ENCODE measurements around the gene GALNTL6. TPM values are rescaled to one million over a fixed set of nuclear protein-coding genes. Genes with fewer than 3 reads are reported as not detected.
"Not testable (repeated sequence)": the region's sequence is repeated elsewhere in the genome, so short reads cannot be mapped to it uniquely, and the experiment has no call there.

Gene GALNTL6
- total RNA-seq, 4 donors from 2014 or later, result 0.26 to 4.0 (median 1.5) TPM; not detected in 1

- Histone ChIP-seq H3K27me3 (no peaks in the 10 kb centered on the region), H3K9me3 (no peaks in the 10 kb centered on the region), H3K36me3 (no peaks in the 10 kb centered on the region), H3K4me3 (no peak overlapping the region), H3K4me1 (peaks cover 13% of the 10 kb centered on the region), H3K27ac (no peak overlapping the region)
- WGBS, result 80% methylated on average over 1 of the region's 1 CpG
- no peak for DNase-seq (ENCODE audit: low spot score in 2 of 2)
- TF ChIP-seq CTCF (IDR thresholded peaks at IDR 0.05) (no peak), POLR2AphosphoS5 (IDR thresholded peaks at IDR 0.05) (no peak), POLR2A (IDR thresholded peaks at IDR 0.05) (no peak), EP300 (IDR thresholded peaks at IDR 0.05) (no peak)
These were observed 1228.3 kb downstream of the GALNTL6 start for GRCh38 chr4:173041482-173041881.

- H3K4me1 ChIP-seq, result peaks cover 13% of the 10 kb centered on the region
- not testable (repeated sequence) for H3K27me3 ChIP-seq; H3K9me3 ChIP-seq; DNase-seq (ENCODE audit: low spot score in 2 of 2); H3K36me3 ChIP-seq; H3K4me3 ChIP-seq; H3K27ac ChIP-seq
- 79% methylated on average over 1 of the region's 1 CpG for WGBS
These were observed 1228.9 kb downstream of the GALNTL6 start for GRCh38 chr4:173042139-173042538.

GRCh38 chr4:173044340-173044739 lies 1231.1 kb downstream of the GALNTL6 start:
- WGBS, result 95% methylated on average over 1 of the region's 1 CpG
- Histone ChIP-seq H3K27ac (no peak overlapping the region), H3K27me3 (no peaks in the 10 kb centered on the region), H3K4me3 (no peak overlapping the region), H3K9me3 (no peaks in the 10 kb centered on the region), H3K4me1 (peaks cover 10% of the 10 kb centered on the region), H3K36me3 (no peaks in the 10 kb centered on the region)
- no peak for DNase-seq (ENCODE audit: low spot score in 2 of 2)
- no peak for TF ChIP-seq CTCF (IDR thresholded peaks at IDR 0.05)
- TF ChIP-seq EP300 (IDR thresholded peaks at IDR 0.05), result no peak
- TF ChIP-seq POLR2A (IDR thresholded peaks at IDR 0.05), result no peak
- TF ChIP-seq POLR2AphosphoS5 (IDR thresholded peaks at IDR 0.05), result no peak

- no peaks in the 10 kb centered on the region for H3K27me3 ChIP-seq
- no peak for TF ChIP-seq CTCF (IDR thresholded peaks at IDR 0.05)
- no peak for TF ChIP-seq EP300 (IDR thresholded peaks at IDR 0.05)
- TF ChIP-seq POLR2AphosphoS5 (IDR thresholded peaks at IDR 0.05), result no peak
- no peak for TF ChIP-seq POLR2A (IDR thresholded peaks at IDR 0.05)
- H3K4me1 ChIP-seq, result no peaks in the 10 kb centered on the region
- DNase-seq (ENCODE audit: low spot score in 2 of 2), result no peak
- H3K36me3 ChIP-seq, result no peaks in the 10 kb centered on the region
- no peak overlapping the region for H3K27ac ChIP-seq
- H3K4me3 ChIP-seq, result no peak overlapping the region
- no peaks in the 10 kb centered on the region for H3K9me3 ChIP-seq
- 54% methylated on average over 1 of the region's 1 CpG for WGBS
These were observed 1232.4 kb downstream of the GALNTL6 start for GRCh38 chr4:173045571-173045970.

GRCh38 chr4:173046144-173046543 lies 1232.9 kb downstream of the GALNTL6 start:
- H3K4me3 ChIP-seq, result no peak overlapping the region
- H3K27ac ChIP-seq, result no peak overlapping the region
- TF ChIP-seq CTCF (IDR thresholded peaks at IDR 0.05) (no peak), EP300 (IDR thresholded peaks at IDR 0.05) (no peak), POLR2A (IDR thresholded peaks at IDR 0.05) (no peak), POLR2AphosphoS5 (IDR thresholded peaks at IDR 0.05) (no peak)
- H3K9me3 ChIP-seq, result no peaks in the 10 kb centered on the region
- DNase-seq (ENCODE audit: low spot score in 2 of 2), result no peak
- no peaks in the 10 kb centered on the region for H3K4me1 ChIP-seq
- no peaks in the 10 kb centered on the region for H3K27me3 ChIP-seq
- H3K36me3 ChIP-seq, result no peaks in the 10 kb centered on the region
- 94% methylated on average over 2 of the region's 2 CpGs for WGBS

GRCh38 chr4:173046818-173047217 lies 1233.6 kb downstream of the GALNTL6 start:
- Histone ChIP-seq H3K9me3 (no peaks in the 10 kb centered on the region), H3K27me3 (no peaks in the 10 kb centered on the region), H3K36me3 (no peaks in the 10 kb centered on the region), H3K4me1 (no peaks in the 10 kb centered on the region), H3K27ac (no peak overlapping the region), H3K4me3 (no peak overlapping the region)
- TF ChIP-seq CTCF (IDR thresholded peaks at IDR 0.05) (no peak), POLR2AphosphoS5 (IDR thresholded peaks at IDR 0.05) (no peak), EP300 (IDR thresholded peaks at IDR 0.05) (no peak), POLR2A (IDR thresholded peaks at IDR 0.05) (no peak)
- WGBS, result 41% methylated on average over 5 of the region's 5 CpGs
- DNase-seq (ENCODE audit: low spot score in 2 of 2), result no peak

Data from suprapubic skin (tissue), 4 donors.